Measurements from ENCODE around the gene SH3BP4. TPM values are rescaled to one million over a fixed set of nuclear protein-coding genes. Genes with fewer than 3 reads are reported as not detected.

The SH3BP4 gene
- total RNA-seq, 1 donor from 2014 or later = 37.1 TPM

DNA sequence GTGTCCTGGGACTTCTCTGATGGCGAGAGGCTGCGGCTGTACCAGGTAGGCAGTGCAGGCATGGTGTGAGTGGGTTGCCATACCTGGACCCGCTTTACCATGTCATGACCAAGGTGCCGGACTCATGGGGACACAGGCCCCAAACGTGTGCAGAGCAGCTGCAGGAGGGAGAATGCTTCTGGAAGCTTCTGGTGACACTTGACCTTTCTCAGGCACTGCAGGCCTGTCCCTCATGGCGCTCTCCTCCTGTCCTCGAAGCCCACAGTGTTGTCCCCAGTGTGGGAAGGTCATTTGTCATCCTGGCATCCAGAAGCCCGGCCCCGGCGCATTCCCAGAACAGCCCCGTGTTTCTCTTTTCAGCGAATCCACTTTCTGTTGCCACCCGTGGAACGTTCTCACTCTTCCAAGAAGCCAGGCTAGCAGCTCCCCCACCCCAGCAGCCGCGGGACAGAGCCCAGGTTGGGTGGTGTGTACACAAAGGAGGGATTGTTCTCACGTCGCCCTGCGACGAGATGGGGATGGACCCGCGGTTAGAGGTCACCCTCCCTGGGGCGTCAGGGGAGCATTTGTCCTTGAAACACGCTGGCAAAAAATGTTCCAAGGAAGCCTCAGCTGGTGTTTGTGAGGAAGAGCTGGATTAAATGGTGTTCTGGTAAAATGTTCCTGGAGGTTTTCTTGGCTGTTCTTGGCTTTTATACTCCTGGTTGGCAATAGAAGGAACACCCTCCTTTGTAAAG, 43.7 kb downstream of the SH3BP4 start:
- Mint-ChIP-seq H3K36me3 (ENCODE audit: low read depth) (peaks cover 8% of the 10 kb centered on the region), H3K9me3 (peaks cover 5% of the 10 kb centered on the region), H3K4me1 (peaks cover 69% of the 10 kb centered on the region), H3K27me3 (ENCODE audit: low read depth) (no peaks in the 10 kb centered on the region), H3K4me3 (peak overlapping the region; percentile 76), H3K27ac (ENCODE audit: unreplicated experiment) (peak overlapping the region; percentile 90)
- no peak for DNase-seq (ENCODE audit: low read depth, low spot score)
- TF ChIP-seq, protein P1, sequence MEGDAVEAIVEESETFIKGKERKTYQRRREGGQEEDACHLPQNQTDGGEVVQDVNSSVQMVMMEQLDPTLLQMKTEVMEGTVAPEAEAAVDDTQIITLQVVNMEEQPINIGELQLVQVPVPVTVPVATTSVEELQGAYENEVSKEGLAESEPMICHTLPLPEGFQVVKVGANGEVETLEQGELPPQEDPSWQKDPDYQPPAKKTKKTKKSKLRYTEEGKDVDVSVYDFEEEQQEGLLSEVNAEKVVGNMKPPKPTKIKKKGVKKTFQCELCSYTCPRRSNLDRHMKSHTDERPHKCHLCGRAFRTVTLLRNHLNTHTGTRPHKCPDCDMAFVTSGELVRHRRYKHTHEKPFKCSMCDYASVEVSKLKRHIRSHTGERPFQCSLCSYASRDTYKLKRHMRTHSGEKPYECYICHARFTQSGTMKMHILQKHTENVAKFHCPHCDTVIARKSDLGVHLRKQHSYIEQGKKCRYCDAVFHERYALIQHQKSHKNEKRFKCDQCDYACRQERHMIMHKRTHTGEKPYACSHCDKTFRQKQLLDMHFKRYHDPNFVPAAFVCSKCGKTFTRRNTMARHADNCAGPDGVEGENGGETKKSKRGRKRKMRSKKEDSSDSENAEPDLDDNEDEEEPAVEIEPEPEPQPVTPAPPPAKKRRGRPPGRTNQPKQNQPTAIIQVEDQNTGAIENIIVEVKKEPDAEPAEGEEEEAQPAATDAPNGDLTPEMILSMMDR (conservative IDR thresholded peaks at IDR 0.05) = no peak

DNA sequence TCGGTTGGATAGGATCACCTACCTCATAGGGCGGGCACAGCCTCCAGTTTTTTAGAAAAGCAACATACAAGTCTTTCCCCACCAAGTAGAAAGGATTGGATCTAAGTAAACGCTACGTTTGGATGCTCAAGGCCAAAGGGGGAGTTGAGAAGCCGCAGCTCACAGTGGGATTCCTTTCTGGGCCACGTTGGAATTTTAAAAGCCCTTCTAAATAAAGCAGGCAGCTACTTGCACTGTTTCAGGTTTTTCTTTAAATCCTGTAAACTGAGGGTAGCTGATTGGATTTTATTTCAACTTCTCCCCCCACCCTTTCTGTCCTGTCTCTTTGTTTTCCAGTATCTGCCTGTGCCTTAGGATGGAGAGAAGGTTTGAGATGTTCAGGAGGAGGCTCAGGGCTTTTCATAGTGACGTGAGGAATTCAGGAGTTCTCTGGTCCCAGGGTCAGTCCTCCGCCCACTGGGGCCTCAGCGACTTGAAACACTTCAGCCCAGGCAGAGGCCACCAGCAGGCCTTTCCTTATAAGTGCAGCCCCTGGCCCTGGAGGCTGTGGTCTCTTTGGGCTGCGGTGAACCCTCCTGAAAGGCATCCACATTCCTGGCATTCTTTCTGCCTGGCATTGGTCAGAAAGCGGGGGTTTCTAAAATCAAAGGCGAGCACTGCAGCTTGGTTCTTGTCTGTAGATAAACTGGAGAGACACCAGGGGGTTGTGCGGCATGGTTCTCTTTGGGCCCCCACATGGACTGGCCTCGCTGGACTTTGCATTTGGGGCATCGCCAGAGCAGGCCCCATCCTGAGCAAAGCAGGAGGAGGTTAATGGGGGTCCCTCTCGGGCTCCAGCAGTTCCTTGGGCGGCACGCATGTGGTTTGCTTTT, 44.5 kb downstream of the SH3BP4 start:
- no peaks in the 10 kb centered on the region for H3K27me3 Mint-ChIP-seq (ENCODE audit: low read depth)
- no peaks in the 10 kb centered on the region for H3K9me3 Mint-ChIP-seq
- DNase-seq (ENCODE audit: low read depth, low spot score) = no peak
- H3K36me3 Mint-ChIP-seq (ENCODE audit: low read depth) = peaks cover 8% of the 10 kb centered on the region
- peak overlapping the region; percentile 76 for H3K4me3 Mint-ChIP-seq
- TF ChIP-seq, protein P1 (conservative IDR thresholded peaks at IDR 0.05) = no peak
- H3K4me1 Mint-ChIP-seq = peaks cover 67% of the 10 kb centered on the region
- peak overlapping the region; percentile 92 for H3K27ac Mint-ChIP-seq (ENCODE audit: unreplicated experiment)

DNA sequence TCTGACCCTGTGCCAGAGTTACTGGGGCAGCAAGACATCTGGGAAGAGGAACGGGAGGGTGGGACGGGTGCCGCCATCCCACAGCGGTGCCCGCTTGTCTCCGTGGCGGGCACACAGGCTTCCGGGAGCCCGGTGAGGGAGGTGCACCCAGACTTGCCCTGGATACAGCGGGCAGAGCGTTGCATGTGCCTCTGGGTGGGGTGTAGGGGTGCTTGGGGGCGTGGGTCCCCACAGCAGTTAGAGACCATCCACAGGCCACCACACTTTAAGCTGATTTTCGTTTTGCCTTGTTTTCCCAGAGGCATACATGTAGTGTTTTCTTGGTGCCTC, 45.1 kb downstream of the SH3BP4 start:
- H3K9me3 Mint-ChIP-seq = no peaks in the 10 kb centered on the region
- H3K27ac Mint-ChIP-seq (ENCODE audit: unreplicated experiment) = no peak overlapping the region
- TF ChIP-seq, protein P1 (conservative IDR thresholded peaks at IDR 0.05) = no peak
- peaks cover 64% of the 10 kb centered on the region for H3K4me1 Mint-ChIP-seq
- H3K36me3 Mint-ChIP-seq (ENCODE audit: low read depth) = peaks cover 10% of the 10 kb centered on the region
- H3K27me3 Mint-ChIP-seq (ENCODE audit: low read depth) = no peaks in the 10 kb centered on the region
- DNase-seq (ENCODE audit: low read depth, low spot score) = no peak
- H3K4me3 Mint-ChIP-seq = peak overlapping the region; percentile 76

DNA sequence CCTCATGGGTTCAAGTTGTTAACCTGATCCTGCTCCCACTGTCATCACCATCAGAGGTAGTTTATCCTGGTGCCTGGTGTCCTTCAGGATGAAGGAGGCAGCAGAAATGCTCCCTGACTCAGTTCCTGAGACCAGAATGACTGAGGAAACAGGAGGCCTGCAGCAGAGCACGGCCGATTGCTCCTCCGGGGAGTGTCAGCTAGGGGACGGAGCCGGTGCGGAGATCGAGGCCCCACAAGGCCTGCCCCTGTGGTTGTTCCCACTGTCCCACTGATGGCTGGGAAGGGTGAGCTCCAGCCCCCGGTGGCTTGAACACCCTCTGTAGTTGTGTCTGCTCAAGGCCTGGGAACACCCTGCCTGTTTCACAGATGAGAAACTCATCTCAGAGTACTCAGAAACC, 45.6 kb downstream of the SH3BP4 start:
- TF ChIP-seq, protein P1 (conservative IDR thresholded peaks at IDR 0.05) = no peak
- no peak for DNase-seq (ENCODE audit: low read depth, low spot score)
- H3K4me1 Mint-ChIP-seq = peaks cover 62% of the 10 kb centered on the region
- H3K27me3 Mint-ChIP-seq (ENCODE audit: low read depth) = no peaks in the 10 kb centered on the region
- no peaks in the 10 kb centered on the region for H3K9me3 Mint-ChIP-seq
- peaks cover 10% of the 10 kb centered on the region for H3K36me3 Mint-ChIP-seq (ENCODE audit: low read depth)
- H3K27ac Mint-ChIP-seq (ENCODE audit: unreplicated experiment) = peak overlapping the region; percentile 6
- no peak overlapping the region for H3K4me3 Mint-ChIP-seq

DNA sequence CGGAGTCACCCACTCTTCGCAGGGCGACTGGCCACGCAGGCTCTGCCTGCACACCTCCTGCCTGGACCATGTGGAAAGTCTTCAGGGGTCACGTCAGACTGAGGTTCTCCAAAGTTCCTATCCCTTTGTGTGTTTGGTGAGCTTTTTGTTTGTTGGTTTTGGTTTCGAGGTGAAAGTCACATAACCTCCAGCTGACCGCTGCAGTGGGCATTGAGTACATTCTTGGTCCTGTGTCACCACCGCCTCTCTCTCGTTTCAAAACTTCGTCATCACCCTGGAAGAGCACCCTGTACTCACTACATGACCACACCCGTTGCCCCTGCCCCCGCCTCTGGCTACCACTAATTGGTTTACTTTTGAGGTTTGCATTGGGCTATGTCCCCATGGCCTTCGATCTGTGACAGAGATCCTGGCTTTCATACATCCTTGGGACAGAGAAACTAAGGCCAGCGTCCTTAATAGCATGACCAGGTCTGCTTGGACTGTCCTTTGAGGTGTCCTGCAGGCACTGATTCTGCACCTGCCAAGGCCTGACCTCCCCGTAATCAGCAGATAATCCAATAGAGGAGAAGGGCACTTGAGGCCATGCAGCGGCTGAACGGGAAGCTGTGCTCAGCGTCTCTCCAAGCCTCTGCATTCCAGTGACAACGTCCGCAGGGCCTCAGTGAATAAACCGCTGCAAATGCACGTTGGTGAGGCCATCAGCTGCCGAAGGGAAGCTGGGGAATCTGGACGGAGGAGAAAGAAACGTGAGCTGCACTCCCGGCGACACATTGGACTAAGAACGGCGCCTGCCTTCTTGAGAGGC, 46.8 kb downstream of the SH3BP4 start:
- Mint-ChIP-seq H3K27me3 (ENCODE audit: low read depth) (no peaks in the 10 kb centered on the region), H3K4me3 (peak overlapping the region; percentile 20), H3K27ac (ENCODE audit: unreplicated experiment) (peak overlapping the region; percentile 14), H3K9me3 (no peaks in the 10 kb centered on the region), H3K36me3 (ENCODE audit: low read depth) (peaks cover 7% of the 10 kb centered on the region), H3K4me1 (peaks cover 62% of the 10 kb centered on the region)
- TF ChIP-seq, protein P1 (conservative IDR thresholded peaks at IDR 0.05) = no peak
- no peak for DNase-seq (ENCODE audit: low read depth, low spot score)

All from neural crest cell (in vitro differentiated cells).